Neural progenitor cell (in vitro differentiated cells): ENCODE measurements around the gene GPS1. TPM values are rescaled to one million over a fixed set of nuclear protein-coding genes. Genes with fewer than 3 reads are reported as not detected.

ENCODE experiments used
- DNase-seq: peaks from one replicate; pipeline ENCODE4 v3.0.0-alpha.2; 2016; ENCODE audit warnings: low spot score
- H2AFZ ChIP-seq: fragments of 200-600 bp; sonication (generic); replicated peaks from 2 replicates; pipeline ENCODE4 v1.6.1; 2016; ENCODE audit warnings: antibody characterized with exemption
- H3F3A ChIP-seq: fragments of 200-600 bp; sonication (generic); 2 replicates; pipeline ENCODE4 v1.6.1; 2016; ENCODE audit warnings: antibody characterized with exemption, low read depth
- H3K27ac ChIP-seq: fragments of 200-600 bp; sonication (generic); 2 replicates; pipeline ENCODE4 v1.5.1; 2016; ENCODE audit warnings: mild to moderate bottlenecking
- H3K27me3 ChIP-seq: fragments of 200-600 bp; sonication (generic); 2 replicates; pipeline ENCODE4 v1.6.1; 2016; ENCODE audit warnings: mild to moderate bottlenecking, moderate library complexity
- H3K36me3 ChIP-seq: fragments of 200-600 bp; sonication (generic); 2 replicates; pipeline ENCODE4 v1.5.1; 2016
- H3K4me1 ChIP-seq: fragments of 200-600 bp; sonication (generic); 2 replicates; pipeline ENCODE4 v1.6.1; 2016; ENCODE audit warnings: mixed run types
- H3K4me2 ChIP-seq: fragments of 200-600 bp; sonication (generic); 2 replicates; pipeline ENCODE4 v1.6.1; 2016
- H3K4me3 ChIP-seq: fragments of 200-600 bp; sonication (generic); 2 replicates; pipeline ENCODE4 v1.5.1; 2016
- H3K79me2 ChIP-seq: fragments of 200-600 bp; sonication (generic); 2 replicates; pipeline ENCODE4 v1.6.1; 2016; ENCODE audit warnings: low read depth
- H3K9ac ChIP-seq: fragments of 200-600 bp; sonication (generic); 2 replicates; pipeline ENCODE4 v1.6.1; 2016
- H3K9me3 ChIP-seq: fragments of 200-600 bp; sonication (generic); 2 replicates; pipeline ENCODE4 v1.5.1; 2016; ENCODE audit warnings: low read depth
- H4K20me1 ChIP-seq: fragments of 200-600 bp; sonication (generic); 2 replicates; pipeline ENCODE4 v1.6.1; 2016; ENCODE audit warnings: low read depth
- H3K27ac Mint-ChIP-seq: 3 replicates; pipeline ENCODE4 v1.8.0; 2021; ENCODE audit warnings: mixed read lengths
- H3K27me3 Mint-ChIP-seq: 2 replicates; pipeline ENCODE4 v1.8.0; 2022; ENCODE audit warnings: low read depth, mild to moderate bottlenecking, inconsistent platforms, moderate library complexity, mixed read lengths; ENCODE audit not compliant: insufficient read depth
- H3K36me3 Mint-ChIP-seq: 3 replicates; pipeline ENCODE4 v1.8.0; 2021; ENCODE audit warnings: mixed read lengths
- H3K4me1 Mint-ChIP-seq: 3 replicates; pipeline ENCODE4 v1.8.0; 2021; ENCODE audit warnings: mixed read lengths
- H3K4me3 Mint-ChIP-seq: 3 replicates; pipeline ENCODE4 v1.8.0; 2021; ENCODE audit warnings: mild to moderate bottlenecking, moderate library complexity, mixed read lengths
- H3K9me3 Mint-ChIP-seq: 3 replicates; pipeline ENCODE4 v1.8.0; 2020; ENCODE audit warnings: mixed read lengths
- EZH2 ChIP-seq: fragments of 200-600 bp; sonication (generic); IDR thresholded peaks from 2 replicates; pipeline ENCODE4 v1.6.1; 2017; ENCODE audit warnings: antibody characterized with exemption, mild to moderate bottlenecking, moderate library complexity
- EZH2phosphoT487 ChIP-seq: fragments of 200-600 bp; sonication (generic); IDR thresholded peaks from 2 replicates; pipeline ENCODE4 v1.6.1; 2017; ENCODE audit warnings: antibody characterized with exemption
- total RNA-seq: library from RNA; depleted of rRNA; stranded (reverse); fragments of >200 nt; gene quantifications from 2 replicates; pipeline ENCODE4 v1.2.3, GENCODE V29; 2015; ENCODE audit warnings: low replicate concordance
- TF ChIP-seq, protein P1 (sequence below): fragments of 200-600 bp; sonication (generic); IDR thresholded peaks from 2 replicates; pipeline ENCODE4 v1.5.1; 2017; ENCODE audit warnings: antibody characterized with exemption, mild to moderate bottlenecking

The GPS1 gene
- total RNA-seq, 1 donor from 2014 or later = 86.6 TPM

DNA sequence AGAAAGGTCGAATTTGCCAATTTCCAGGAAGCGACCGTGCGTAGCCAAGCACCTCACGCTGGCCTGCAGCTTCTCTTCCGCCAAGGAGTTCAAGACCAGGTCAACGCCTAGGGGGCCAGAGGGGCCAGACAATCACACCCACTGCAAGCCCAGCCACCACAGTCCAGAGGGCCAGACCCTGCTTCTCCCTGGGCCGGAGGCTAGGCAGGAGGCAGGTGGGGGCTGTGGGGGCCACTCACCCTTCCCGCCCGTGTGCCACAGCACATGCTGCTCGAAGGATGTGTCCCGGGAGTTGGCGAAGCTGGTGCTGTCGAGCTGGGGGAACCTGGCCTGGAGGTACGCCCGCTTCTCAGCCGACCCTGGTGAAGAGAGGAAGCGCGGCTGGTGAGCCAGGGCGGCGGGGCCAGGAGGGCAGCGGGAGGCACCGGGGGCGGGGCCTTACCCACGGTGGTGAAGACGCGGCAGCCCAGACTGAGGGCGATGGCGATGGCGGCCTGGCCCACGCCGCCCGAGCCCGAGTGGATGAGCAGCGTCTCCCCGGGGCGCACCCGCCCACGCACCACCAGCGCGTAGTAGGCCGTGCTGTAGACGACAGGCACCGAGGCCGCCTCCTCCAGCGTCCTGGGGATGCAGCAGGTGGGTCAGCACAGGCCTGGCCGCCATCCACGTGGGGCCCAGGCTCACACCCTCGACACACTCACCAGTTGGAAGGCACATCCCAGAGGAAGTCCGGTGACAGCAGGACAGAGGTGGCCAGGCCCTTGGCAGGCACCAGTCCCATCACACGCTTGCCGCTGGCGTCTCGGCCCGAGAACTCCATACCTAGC lies 32.0 kb downstream of the GPS1 start:
- Histone ChIP-seq H3K79me2 (no peaks in the 10 kb centered on the region), H3K4me3 (no peak overlapping the region), H3K27me3 (no peaks in the 10 kb centered on the region), H3K9ac (no peak overlapping the region), H3K4me2 (no peak overlapping the region), H3K27ac (no peak overlapping the region), H4K20me1 (peaks cover 87% of the 10 kb centered on the region), H3K9me3 (no peaks in the 10 kb centered on the region), H3K4me1 (no peaks in the 10 kb centered on the region), H3F3A (peaks cover 11% of the 10 kb centered on the region), H2AFZ (no peak overlapping the region), H3K36me3 (no peaks in the 10 kb centered on the region)
- Mint-ChIP-seq H3K4me3 (no peak overlapping the region), H3K9me3 (no peaks in the 10 kb centered on the region), H3K27ac (no peak overlapping the region), H3K4me1 (no peaks in the 10 kb centered on the region), H3K27me3 (no peaks in the 10 kb centered on the region), H3K36me3 (peaks cover 2% of the 10 kb centered on the region)
- no peak for TF ChIP-seq EZH2
- no peak for TF ChIP-seq EZH2phosphoT487
- TF ChIP-seq, protein P1, sequence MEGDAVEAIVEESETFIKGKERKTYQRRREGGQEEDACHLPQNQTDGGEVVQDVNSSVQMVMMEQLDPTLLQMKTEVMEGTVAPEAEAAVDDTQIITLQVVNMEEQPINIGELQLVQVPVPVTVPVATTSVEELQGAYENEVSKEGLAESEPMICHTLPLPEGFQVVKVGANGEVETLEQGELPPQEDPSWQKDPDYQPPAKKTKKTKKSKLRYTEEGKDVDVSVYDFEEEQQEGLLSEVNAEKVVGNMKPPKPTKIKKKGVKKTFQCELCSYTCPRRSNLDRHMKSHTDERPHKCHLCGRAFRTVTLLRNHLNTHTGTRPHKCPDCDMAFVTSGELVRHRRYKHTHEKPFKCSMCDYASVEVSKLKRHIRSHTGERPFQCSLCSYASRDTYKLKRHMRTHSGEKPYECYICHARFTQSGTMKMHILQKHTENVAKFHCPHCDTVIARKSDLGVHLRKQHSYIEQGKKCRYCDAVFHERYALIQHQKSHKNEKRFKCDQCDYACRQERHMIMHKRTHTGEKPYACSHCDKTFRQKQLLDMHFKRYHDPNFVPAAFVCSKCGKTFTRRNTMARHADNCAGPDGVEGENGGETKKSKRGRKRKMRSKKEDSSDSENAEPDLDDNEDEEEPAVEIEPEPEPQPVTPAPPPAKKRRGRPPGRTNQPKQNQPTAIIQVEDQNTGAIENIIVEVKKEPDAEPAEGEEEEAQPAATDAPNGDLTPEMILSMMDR = no peak
- DNase-seq = no peak

DNA sequence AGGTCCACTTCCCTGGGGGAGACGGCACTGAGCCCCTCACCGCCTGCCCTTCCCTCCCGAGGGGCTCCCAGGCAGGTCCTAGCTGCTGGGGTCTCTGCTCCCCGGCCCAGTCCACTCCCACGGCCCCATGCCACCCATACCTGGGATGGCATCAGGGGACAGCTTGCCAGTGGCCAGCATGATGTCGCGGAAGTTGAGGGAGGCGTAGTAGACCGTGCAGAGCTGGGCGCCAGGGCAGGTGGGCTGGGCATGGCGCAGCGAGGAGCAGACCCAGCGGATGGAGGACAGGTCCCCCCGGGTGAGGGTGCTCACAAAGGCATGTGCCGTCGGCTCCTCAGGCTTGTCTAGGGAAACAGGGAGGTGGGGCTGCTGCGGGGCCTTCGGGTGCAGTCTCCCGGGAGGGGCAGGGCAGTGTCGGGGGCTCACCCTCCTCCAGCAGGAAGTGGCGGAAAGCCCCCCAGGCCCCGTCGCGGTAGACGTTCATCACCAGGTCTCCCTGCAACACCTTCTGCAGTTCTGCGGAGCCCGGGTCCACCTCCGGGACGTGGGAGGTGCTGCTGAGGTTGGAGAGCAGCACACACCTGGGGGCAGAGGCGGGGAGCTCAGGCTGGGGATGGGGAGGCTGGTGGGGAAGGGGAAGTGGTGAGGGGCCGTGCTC lies 32.8 kb downstream of the GPS1 start:
- Mint-ChIP-seq H3K27me3 (no peaks in the 10 kb centered on the region), H3K27ac (no peak overlapping the region), H3K9me3 (no peaks in the 10 kb centered on the region), H3K36me3 (peaks cover 2% of the 10 kb centered on the region), H3K4me1 (no peaks in the 10 kb centered on the region), H3K4me3 (no peak overlapping the region)
- Histone ChIP-seq H4K20me1 (peaks cover 91% of the 10 kb centered on the region), H3K79me2 (no peaks in the 10 kb centered on the region), H3K9me3 (no peaks in the 10 kb centered on the region), H3F3A (peaks cover 9% of the 10 kb centered on the region), H3K36me3 (no peaks in the 10 kb centered on the region), H3K9ac (no peak overlapping the region), H3K27me3 (no peaks in the 10 kb centered on the region), H3K4me3 (no peak overlapping the region), H2AFZ (no peak overlapping the region), H3K27ac (no peak overlapping the region), H3K4me1 (no peaks in the 10 kb centered on the region), H3K4me2 (no peak overlapping the region)
- DNase-seq = no peak
- TF ChIP-seq, protein P1 = no peak
- TF ChIP-seq EZH2phosphoT487 = no peak
- no peak for TF ChIP-seq EZH2

DNA sequence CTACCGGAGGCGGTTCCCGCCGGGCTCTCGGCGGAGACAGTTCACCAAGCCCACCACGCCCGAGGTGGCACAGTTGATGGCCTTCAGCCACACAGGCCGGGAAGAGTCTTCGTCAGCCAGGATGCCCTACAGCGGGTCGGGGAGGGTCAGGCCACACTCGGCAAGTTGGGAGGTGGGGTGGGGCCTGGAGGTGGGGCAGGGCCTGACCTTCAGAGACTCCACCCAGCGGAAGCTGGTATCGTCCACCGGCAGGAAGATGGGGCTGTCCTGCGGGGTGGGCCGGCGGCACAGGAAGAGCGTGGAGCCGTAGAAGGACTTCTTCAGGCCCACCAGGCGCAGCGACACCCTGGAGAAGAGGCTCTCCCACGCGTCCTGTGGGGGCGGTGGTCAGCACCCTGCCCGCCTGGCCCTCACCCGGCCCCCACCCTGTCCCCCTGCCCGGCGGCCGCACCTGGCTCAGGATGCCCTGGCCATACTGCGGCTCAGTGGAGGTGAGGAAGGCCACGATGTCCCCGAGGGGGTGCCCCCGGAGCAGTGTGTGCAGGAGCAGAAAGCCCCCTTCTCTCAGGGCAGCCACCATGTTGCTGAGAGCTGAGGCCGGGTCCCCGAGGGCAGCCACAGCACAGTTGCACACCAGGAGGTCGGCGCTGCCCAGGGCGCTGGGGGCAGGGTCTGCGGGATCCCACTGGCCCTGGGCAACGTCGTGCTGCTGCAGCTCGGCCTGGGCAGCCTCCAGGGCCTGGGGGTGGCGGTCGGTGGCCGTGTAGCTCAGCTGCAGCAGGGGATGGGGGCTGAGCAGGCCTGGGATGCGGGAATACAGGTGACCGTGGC lies 33.5 kb downstream of the GPS1 start:
- Histone ChIP-seq H3K27ac (no peak overlapping the region), H3K4me3 (no peak overlapping the region), H3K9me3 (no peaks in the 10 kb centered on the region), H3K79me2 (no peaks in the 10 kb centered on the region), H3K4me2 (no peak overlapping the region), H3K4me1 (no peaks in the 10 kb centered on the region), H3K27me3 (no peaks in the 10 kb centered on the region), H3K36me3 (no peaks in the 10 kb centered on the region), H4K20me1 (peaks cover 91% of the 10 kb centered on the region), H3F3A (peaks cover 2% of the 10 kb centered on the region), H3K9ac (no peak overlapping the region), H2AFZ (no peak overlapping the region)
- Mint-ChIP-seq H3K4me3 (no peak overlapping the region), H3K4me1 (no peaks in the 10 kb centered on the region), H3K27ac (no peak overlapping the region), H3K27me3 (no peaks in the 10 kb centered on the region), H3K36me3 (no peaks in the 10 kb centered on the region), H3K9me3 (no peaks in the 10 kb centered on the region)
- DNase-seq = no peak
- TF ChIP-seq EZH2 (no peak), EZH2phosphoT487 (no peak)
- TF ChIP-seq, protein P1 = no peak
